ENCODE results near the gene KATNAL1. TPM values are rescaled to one million over a fixed set of nuclear protein-coding genes. Genes with fewer than 3 reads are reported as not detected.

The KATNAL1 gene
- polyA plus RNA-seq, 3 donors from 2014 or later, result 4.6 to 6.8 (median 6.6) TPM

GRCh38 chr13:30154931-30155330, 152.4 kb downstream of the KATNAL1 start:
- Mint-ChIP-seq H3K9me3 (no peaks in the 10 kb centered on the region), H3K36me3 (peaks cover 0 to 3% (median 3%) of the 10 kb centered on the region in 3 donors), H3K27ac (peak overlapping the region; percentile 95 to 99 (median 98)), H3K27me3 (ENCODE audit: low read depth in 3 of 3) (peaks cover 2 to 4% (median 4%) of the 10 kb centered on the region in 3 donors), H3K4me3 (peak overlapping the region; percentile 74 to 86 (median 83)), H3K4me1 (peaks cover 94 to 98% of the 10 kb centered on the region in 2 donors)
- no peak for DNase-seq

DNA sequence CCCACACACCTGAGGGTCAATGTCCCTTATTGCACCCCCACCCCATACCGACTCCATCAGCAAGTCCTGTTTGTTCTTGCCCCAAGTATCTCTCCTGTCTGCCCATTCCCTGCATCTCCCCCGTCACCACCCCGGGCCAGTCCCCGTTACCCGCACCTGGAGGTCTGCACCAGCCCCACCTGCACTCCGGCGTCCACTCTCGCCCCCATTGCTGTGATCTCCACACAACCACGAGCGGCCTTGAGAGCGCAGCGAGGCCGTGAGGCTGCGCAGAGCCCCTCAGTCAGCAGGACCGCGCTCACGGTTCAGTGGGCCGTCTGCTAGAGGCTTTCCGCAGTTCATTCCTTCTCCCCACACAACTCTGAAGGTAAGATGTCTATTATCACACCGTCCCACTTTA, 152.8 kb downstream of the KATNAL1 start:
- Mint-ChIP-seq H3K36me3 (peaks cover 0 to 3% (median 3%) of the 10 kb centered on the region in 3 donors), H3K4me1 (peaks cover 97 to 100% of the 10 kb centered on the region in 2 donors), H3K27me3 (ENCODE audit: low read depth in 3 of 3) (peaks cover 2 to 4% (median 4%) of the 10 kb centered on the region in 3 donors), H3K9me3 (no peaks in the 10 kb centered on the region), H3K4me3 (peak overlapping the region; percentile 74 to 86 (median 83)), H3K27ac (peak overlapping the region; percentile 95 to 99 (median 98))
- no peak for DNase-seq

- Mint-ChIP-seq H3K9me3 (no peaks in the 10 kb centered on the region), H3K4me1 (peaks cover 98 to 100% of the 10 kb centered on the region in 2 donors)
These were observed 153.6 kb downstream of the KATNAL1 start for GRCh38 chr13:30153545-30154426.

More at GRCh38 chr13:30153545-30154426, 153.6 kb downstream of the KATNAL1 start:
- peak overlapping the region; percentile 95 to 99 (median 98) for H3K27ac Mint-ChIP-seq
- H3K36me3 Mint-ChIP-seq, result peaks cover 0 to 3% (median 3%) of the 10 kb centered on the region in 3 donors
- peaks cover 2 to 6% (median 6%) of the 10 kb centered on the region in 3 donors for H3K27me3 Mint-ChIP-seq (ENCODE audit: low read depth in 3 of 3)
- peak overlapping the region; percentile 74 to 86 (median 83) for H3K4me3 Mint-ChIP-seq
- peak; percentile 51 to 66 (median 65) for DNase-seq

Other genes starting within 250 kb of the KATNAL1 start
- gene UBE2L5, start 114.9 kb upstream of the KATNAL1 start, polyA plus RNA-seq, result not detected
- gene HMGB1, start 158.4 kb upstream of the KATNAL1 start, polyA plus RNA-seq, result 100 to 1,000 TPM; 629 to 859 (median 662) TPM